K562 (cell line): Measurements from ENCODE around the gene VAC14. TPM values are rescaled to one million over a fixed set of nuclear protein-coding genes. Genes with fewer than 3 reads are reported as not detected.

Source experiments
- ATAC-seq: fragments of 200-7000 bp; cut with Tn5 transposase; 3 replicates; pipeline ENCODE4 v1.9.1; 2020; ENCODE audit warnings: moderate library complexity
- BruUV-seq: library from RNA; stranded (reverse); fragments of 400-500 nt; replicated peaks from 2 replicates; lab custom pipeline; 2021; lab: Mats Ljungman, UMichigan
- CTCF ChIA-PET: fragments of 300-600 bp; formaldehyde crosslinking; extraction: SDS; loops from one replicate; lab custom pipeline; 2021; ENCODE audit warnings: low intra/inter-chr PET ratio; lab: Yijun Ruan, JAX
- POLR2A ChIA-PET: fragments of 300-600, 350-650 bp; sonication (Branson Sonifier 250); formaldehyde crosslinking; extraction: SDS; loops from one replicate; lab custom pipeline; 2021; ENCODE audit warnings: antibody characterized with exemption, inconsistent platforms; lab: Yijun Ruan, JAX
- DNase-seq, 4 experiments: peaks; one replicate each; pipeline versions ENCODE4 v3.0.0 to v3.0.0-alpha.2; 2011 to 2018; ENCODE audit warnings: low spot score in 3 of 4, mixed read lengths in 3 of 4; ENCODE audit errors: extremely low read depth in 1 of 4
- FAIRE-seq: peaks from 2 replicates; lab custom pipeline; 2011; peaks lifted over from hg19 to GRCh38; lab: Jason Lieb, UNC
- H2AFZ ChIP-seq: 2 replicates; pipeline ENCODE4 v1.6.0; 2011; ENCODE audit warnings: low read depth, low read length, control low read depth, inconsistent platforms
- H3K27ac ChIP-seq: fragments of 200-600 bp; 3 replicates; pipeline ENCODE4 v1.8.0; 2011; ENCODE audit warnings: low read depth, mild to moderate bottlenecking, control low read depth, inconsistent platforms, low read length, moderate library complexity, mixed read lengths; ENCODE audit errors: extremely low read depth
- H3K27me3 ChIP-seq, 2 experiments: fragments of 300-600 bp in 1 of 2; 2 replicates in 1 of 2; 3 replicates in 1 of 2; pipeline versions ENCODE4 v1.6.0 to v1.8.0; 2011; ENCODE audit warnings: inconsistent platforms in 2 of 2, low read length in 2 of 2, mild to moderate bottlenecking in 1 of 2, mixed read lengths in 1 of 2, moderate library complexity in 1 of 2; ENCODE audit not compliant: control insufficient read depth in 2 of 2, insufficient read depth in 2 of 2
- H3K36me3 ChIP-seq: fragments of 300-600 bp; 3 replicates; pipeline ENCODE4 v1.8.0; 2011; ENCODE audit warnings: mild to moderate bottlenecking, low read length, inconsistent platforms; ENCODE audit not compliant: control insufficient read depth, insufficient read depth
- H3K4me1 ChIP-seq, 2 experiments: fragments of 200-600 bp in 1 of 2; replicated peaks in 1 of 2; 2 replicates in 1 of 2; 3 replicates in 1 of 2; pipeline versions ENCODE4 v1.5.1 to v1.8.0; 2011; ENCODE audit warnings: inconsistent platforms in 2 of 2, low read length in 2 of 2, mild to moderate bottlenecking in 1 of 2, mixed read lengths in 1 of 2, moderate library complexity in 1 of 2; ENCODE audit not compliant: control insufficient read depth in 2 of 2, insufficient read depth in 2 of 2
- H3K4me2 ChIP-seq: 2 replicates; pipeline ENCODE4 v1.6.1; 2011; ENCODE audit warnings: low read length, control low read depth, inconsistent platforms, mixed read lengths; ENCODE audit not compliant: insufficient read depth
- H3K4me3 ChIP-seq: fragments of 200-600 bp; sonication (generic), shearing (Covaris generic); 2 replicates; pipeline ENCODE4 v1.5.1; 2016; ENCODE audit warnings: control low read depth, inconsistent platforms
- H3K79me2 ChIP-seq: fragments of 200-600 bp; 3 replicates; pipeline ENCODE4 v1.8.0; 2011; ENCODE audit warnings: low read length, inconsistent platforms; ENCODE audit not compliant: control insufficient read depth, insufficient read depth
- H3K9ac ChIP-seq, 2 experiments: 2 replicates each; pipeline versions ENCODE4 v1.6.0 to v1.6.1; 2011; ENCODE audit warnings: low read depth in 2 of 2, low read length in 2 of 2, control low read depth in 1 of 2, inconsistent platforms in 1 of 2, mild to moderate bottlenecking in 1 of 2, mixed read lengths in 1 of 2; ENCODE audit not compliant: insufficient read depth in 1 of 2
- H3K9me1 ChIP-seq: one replicate; pipeline ENCODE4 v1.6.0; 2011; ENCODE audit warnings: inconsistent platforms, mild to moderate bottlenecking, low read length, moderate library complexity; ENCODE audit not compliant: control insufficient read depth, insufficient read depth
- H3K9me3 ChIP-seq: replicated peaks from 2 replicates; pipeline ENCODE4 v1.5.1; 2011; ENCODE audit warnings: low read depth, low read length, inconsistent platforms; ENCODE audit not compliant: control insufficient read depth, insufficient read depth
- H4K20me1 ChIP-seq: replicated peaks from 2 replicates; pipeline ENCODE4 v1.6.1; 2011; ENCODE audit warnings: low read length, inconsistent platforms, mixed read lengths; ENCODE audit not compliant: control insufficient read depth, insufficient read depth
- BCOR ChIP-seq: fragments of 450-650 bp; IDR thresholded peaks from 2 replicates; pipeline ENCODE4 v1.6.1; 2016
- BRF2 ChIP-seq: IDR thresholded peaks from 3 replicates; pipeline ENCODE4 v1.6.1; 2011; ENCODE audit warnings: borderline replicate concordance, mild to moderate bottlenecking; ENCODE audit not compliant: insufficient read length, insufficient read depth
- PBX2 ChIP-seq, 2 experiments: IDR thresholded peaks in 1 of 2; conservative IDR thresholded peaks in 1 of 2; 2 replicates each; pipeline ENCODE4 v1.6.1; 2016; ENCODE audit warnings: low read depth in 2 of 2, mild to moderate bottlenecking in 1 of 2, missing compliant biosample characterization in 1 of 2, missing genetic modification characterization in 1 of 2, moderate library complexity in 1 of 2
- POLR2A ChIP-seq: fragments of 450-650 bp; conservative IDR thresholded peaks from 2 replicates; pipeline ENCODE4 v1.6.1; 2016
- RFX7 ChIP-seq: fragments of 250-450 bp; sonication (Bioruptor Pico); IDR thresholded peaks from 2 replicates; pipeline ENCODE4 v1.5.1; 2021; ENCODE audit warnings: mild to moderate bottlenecking
- SIN3A ChIP-seq, 2 experiments: fragments of 150-350 bp in 1 of 2; IDR thresholded peaks; 2 replicates each; pipeline ENCODE4 v1.6.1; 2011 to 2016; ENCODE audit warnings: borderline replicate concordance in 2 of 2, low read depth in 2 of 2, low read length in 2 of 2, mild to moderate bottlenecking in 2 of 2, moderate library complexity in 2 of 2; ENCODE audit not compliant: control insufficient read depth in 1 of 2
- SMAD1 ChIP-seq: fragments of 150-350 bp; IDR thresholded peaks from 2 replicates; pipeline ENCODE4 v1.6.1; 2014; ENCODE audit warnings: low read length, low read depth; ENCODE audit not compliant: partially characterized antibody
- SMAD2 ChIP-seq: fragments of 150-350 bp; IDR thresholded peaks from 2 replicates; pipeline ENCODE4 v1.6.1; 2014; ENCODE audit warnings: low read depth, mild to moderate bottlenecking, low read length
- TGIF2 ChIP-seq: sonication (generic); formaldehyde crosslinking; IDR thresholded peaks from 2 replicates; pipeline ENCODE4 v1.8.1; 2022; ENCODE audit warnings: mild to moderate bottlenecking, missing genetic modification reagents, moderate library complexity
- THAP7 ChIP-seq: fragments of 250-450 bp; sonication (Bioruptor Pico); IDR thresholded peaks from 2 replicates; pipeline ENCODE4 v1.5.0; 2021
- USF1 ChIP-seq: sonication (generic); formaldehyde crosslinking; IDR thresholded peaks from 2 replicates; pipeline ENCODE4 v1.9.0; 2022; ENCODE audit warnings: mild to moderate bottlenecking, missing genetic modification reagents
- ZBTB34 ChIP-seq: fragments of 250-450 bp; sonication (Bioruptor Pico); IDR thresholded peaks from 2 replicates; pipeline ENCODE4 v1.8.0; 2021; ENCODE audit warnings: mild to moderate bottlenecking, moderate library complexity
- ZNF134 ChIP-seq: fragments of 250-450 bp; sonication (Bioruptor Pico); conservative IDR thresholded peaks from 2 replicates; pipeline ENCODE4 v1.4.0; 2020
- ZNF3 ChIP-seq: fragments of 250-450 bp; sonication (Bioruptor Pico); IDR thresholded peaks from 2 replicates; pipeline ENCODE4 v1.5.0; 2021; ENCODE audit warnings: mild to moderate bottlenecking, moderate library complexity
- WGBS: fragments of 100-300 bp; shearing (Covaris generic); methylation state at CpG from one replicate; pipeline ENCODE4 v1.1.6; 2016; ENCODE audit warnings: low coverage, mixed read lengths; ENCODE audit not compliant: insufficient coverage; ENCODE audit errors: missing lambda C conversion rate; 5-methylcytosine and 5-hydroxymethylcytosine counted together
- in situ Hi-C: fragments of 300-500 bp; cut with MboI; formaldehyde crosslinking; loops from 4 replicates; pipeline ENCODE4 v1.15.0; 2018; ENCODE audit warnings: inconsistent platforms, mixed read lengths
- intact Hi-C: fragments of 100-400 bp; cut with micrococcal nuclease; formaldehyde crosslinking; loops from 2 replicates; pipeline ENCODE4 v1.14.2; 2022
- polyA plus RNA-seq, 8 experiments: library from polyadenylated mRNA; depleted of rRNA in 4 of 8; stranded (reverse) in 5 of 8; unstranded in 3 of 8; fragments of >200 nt; fragmentation: Nextera tagmentation in 2 of 8; fragmentation: Illumina TruSeq in 1 of 8; extraction: Ambion mirVana in 2 of 8; extraction: Trizol in 1 of 8; gene quantifications; 2 replicates each; pipeline versions ENCODE4 v1.2.1 to v1.2.3, GENCODE V29; 2011 to 2014; ENCODE audit warnings: inconsistent platforms in 1 of 8, missing spikeins in 1 of 8
- total RNA-seq, 7 experiments: library from RNA; depleted of rRNA in 6 of 7; stranded (reverse); fragments of >200 nt in 6 of 7; fragmentation: Illumina TruSeq in 2 of 7; extraction: Trizol in 2 of 7; gene quantifications; 2 replicates each; pipeline versions ENCODE4 v1.2.1 to v1.2.3, GENCODE V29; 2011 to 2021; ENCODE audit warnings: low replicate concordance in 1 of 7

The VAC14 gene
- total and polyA plus RNA-seq, 9 of the 15 experiments (the other 6 are each of a cell fraction or from before 2014, with no cell fraction given), result 1.3 to 41.6 (median 26.6) TPM

- Histone ChIP-seq H4K20me1 (no peaks in the 10 kb centered on the region), H3K4me3 (no peak overlapping the region), H3K27me3 (no peaks in the 10 kb centered on the region), H3K4me1 (peaks cover 3 to 13% of the 10 kb centered on the region in 2 experiments; a peak in 4 of 5 replicates), H3K27ac (no peak overlapping the region), H3K9ac (peak overlapping the region in 1 of 2 experiments; percentile 20; a peak in 1 of 4 replicates), H3K9me1 (peaks cover 6% of the 10 kb centered on the region), H3K9me3 (no peaks in the 10 kb centered on the region), H2AFZ (no peak overlapping the region), H3K79me2 (no peaks in the 10 kb centered on the region), H3K36me3 (peaks cover 11% of the 10 kb centered on the region; the same call in 2 of the 3 replicates), H3K4me2 (no peak overlapping the region)
- no peak for FAIRE-seq
- no peak for DNase-seq
- WGBS, result 76% methylated on average over 13 of the region's 18 CpGs
- no TSS peak for BruUV-seq
- in situ Hi-C loops (no loop called here), intact Hi-C loops (no loop called here)
- POLR2A ChIA-PET, result interaction anchor here (0.6 kb wide), 1 partner anchor 265 kb away, joined by 3 read pairs; no protein-coding TSS in a partner anchor
- no peak for ATAC-seq
- CTCF ChIA-PET, result no interaction called here
- TF ChIP-seq ZNF134 (CRISPR knock-in tag) (no peak), BCOR (no peak), PBX2 (CRISPR knock-in tag; IDR thresholded peaks at IDR 0.05; ENCODE audit: low read depth) (no peak), PBX2 (tag; conservative IDR thresholded peaks at IDR 0.05; ENCODE audit: low read depth) (no peak), ZBTB34 (CRISPR knock-in tag) (no peak), BRF2 (no peak), SMAD1 (no peak), TGIF2 (CRISPR knock-in tag) (no peak), ZNF3 (CRISPR knock-in tag) (no peak), RFX7 (CRISPR knock-in tag) (no peak), POLR2A (no peak), THAP7 (CRISPR knock-in tag) (no peak), SMAD2 (no peak), SIN3A (IDR thresholded peaks at IDR 0.05; ENCODE audit: borderline replicate concordance in 2 of 2, control insufficient read depth in 1 of 2, low read depth in 2 of 2, low read length in 2 of 2) (no peak), USF1 (CRISPR knock-in tag) (no peak)
Observed at GRCh38 chr16:70721202-70721963, 79.6 kb downstream of the VAC14 start.
